Chondrocyte (in vitro differentiated cells): ENCODE data around the gene TMEM63B. TPM values are rescaled to one million over a fixed set of nuclear protein-coding genes. Genes with fewer than 3 reads are reported as not detected.
"Not testable (repeated sequence)": the region's sequence is repeated elsewhere in the genome, so short reads cannot be mapped to it uniquely, and the experiment has no call there.

ENCODE experiments used
- DNase-seq: peaks from one replicate; pipeline ENCODE4 v3.0.0; 2021; ENCODE audit warnings: mixed read lengths, low spot score
- H3K27ac Mint-ChIP-seq: one replicate; pipeline ENCODE4 v1.8.0; 2021; ENCODE audit warnings: mild to moderate bottlenecking, moderate library complexity, mixed read lengths; ENCODE audit not compliant: unreplicated experiment
- H3K27me3 Mint-ChIP-seq: 2 replicates; pipeline ENCODE4 v1.8.0; 2021; ENCODE audit warnings: low read depth, mixed read lengths
- H3K36me3 Mint-ChIP-seq: 2 replicates; pipeline ENCODE4 v1.8.0; 2021; ENCODE audit warnings: low read depth, mixed read lengths
- H3K4me1 Mint-ChIP-seq: 2 replicates; pipeline ENCODE4 v1.8.0; 2021; ENCODE audit warnings: low read depth, mild to moderate bottlenecking, mixed read lengths
- H3K4me3 Mint-ChIP-seq: one replicate; pipeline ENCODE4 v1.8.0; 2021; ENCODE audit warnings: mild to moderate bottlenecking, moderate library complexity, mixed read lengths; ENCODE audit not compliant: unreplicated experiment
- H3K9me3 Mint-ChIP-seq: 2 replicates; pipeline ENCODE4 v1.8.0; 2021; ENCODE audit warnings: low read depth, mixed read lengths
- total RNA-seq: library from RNA; stranded (reverse); gene quantifications from 3 replicates; pipeline ENCODE4 v1.2.1, GENCODE V29; 2021
- TF ChIP-seq, protein P1 (sequence below): fragments of 200-600 bp; sonication (generic); IDR thresholded peaks from 2 replicates; pipeline ENCODE4 v1.5.0; 2021; ENCODE audit warnings: antibody characterized with exemption, mild to moderate bottlenecking, moderate library complexity

The TMEM63B gene
- total RNA-seq, 1 donor from 2014 or later = 40.7 TPM

DNA sequence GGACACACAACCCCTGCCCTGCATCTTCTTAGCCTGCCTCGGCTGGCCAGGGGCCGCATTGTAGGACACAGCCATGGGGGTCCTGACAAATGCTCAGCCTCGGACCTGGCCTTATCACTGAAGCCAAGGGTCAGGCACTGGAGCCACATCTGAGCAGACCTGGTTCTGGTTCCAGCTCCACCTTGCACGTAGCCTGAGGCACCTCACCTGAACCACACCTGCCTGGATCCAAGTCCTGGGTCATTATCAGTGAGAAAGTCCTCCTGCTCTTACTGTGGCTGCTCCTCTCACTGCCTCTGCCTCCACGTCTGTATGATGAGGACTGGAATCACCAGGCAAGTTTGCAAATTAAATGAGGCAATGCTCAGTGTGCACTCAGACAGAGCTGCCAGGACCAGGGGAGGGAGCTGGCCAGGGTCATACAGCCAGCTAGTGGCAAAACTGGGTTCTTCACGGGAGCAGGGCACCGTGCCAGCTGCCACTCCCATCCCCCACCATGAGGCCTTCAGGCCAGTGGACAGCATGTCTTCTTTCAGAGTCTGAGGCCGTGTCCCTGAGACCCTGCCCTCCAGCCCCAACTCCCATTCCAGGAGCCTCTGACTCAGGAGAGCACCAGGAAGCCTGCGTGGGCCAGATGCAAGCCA lies 40.3 kb upstream of the TMEM63B start:
- H3K4me1 Mint-ChIP-seq = peaks cover 4% of the 10 kb centered on the region
- H3K36me3 Mint-ChIP-seq = peaks cover 2% of the 10 kb centered on the region
- no peak overlapping the region for H3K4me3 Mint-ChIP-seq
- DNase-seq = no peak
- no peaks in the 10 kb centered on the region for H3K9me3 Mint-ChIP-seq
- H3K27ac Mint-ChIP-seq = no peak overlapping the region
- H3K27me3 Mint-ChIP-seq = no peaks in the 10 kb centered on the region
- TF ChIP-seq, protein P1, sequence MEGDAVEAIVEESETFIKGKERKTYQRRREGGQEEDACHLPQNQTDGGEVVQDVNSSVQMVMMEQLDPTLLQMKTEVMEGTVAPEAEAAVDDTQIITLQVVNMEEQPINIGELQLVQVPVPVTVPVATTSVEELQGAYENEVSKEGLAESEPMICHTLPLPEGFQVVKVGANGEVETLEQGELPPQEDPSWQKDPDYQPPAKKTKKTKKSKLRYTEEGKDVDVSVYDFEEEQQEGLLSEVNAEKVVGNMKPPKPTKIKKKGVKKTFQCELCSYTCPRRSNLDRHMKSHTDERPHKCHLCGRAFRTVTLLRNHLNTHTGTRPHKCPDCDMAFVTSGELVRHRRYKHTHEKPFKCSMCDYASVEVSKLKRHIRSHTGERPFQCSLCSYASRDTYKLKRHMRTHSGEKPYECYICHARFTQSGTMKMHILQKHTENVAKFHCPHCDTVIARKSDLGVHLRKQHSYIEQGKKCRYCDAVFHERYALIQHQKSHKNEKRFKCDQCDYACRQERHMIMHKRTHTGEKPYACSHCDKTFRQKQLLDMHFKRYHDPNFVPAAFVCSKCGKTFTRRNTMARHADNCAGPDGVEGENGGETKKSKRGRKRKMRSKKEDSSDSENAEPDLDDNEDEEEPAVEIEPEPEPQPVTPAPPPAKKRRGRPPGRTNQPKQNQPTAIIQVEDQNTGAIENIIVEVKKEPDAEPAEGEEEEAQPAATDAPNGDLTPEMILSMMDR = no peak

DNA sequence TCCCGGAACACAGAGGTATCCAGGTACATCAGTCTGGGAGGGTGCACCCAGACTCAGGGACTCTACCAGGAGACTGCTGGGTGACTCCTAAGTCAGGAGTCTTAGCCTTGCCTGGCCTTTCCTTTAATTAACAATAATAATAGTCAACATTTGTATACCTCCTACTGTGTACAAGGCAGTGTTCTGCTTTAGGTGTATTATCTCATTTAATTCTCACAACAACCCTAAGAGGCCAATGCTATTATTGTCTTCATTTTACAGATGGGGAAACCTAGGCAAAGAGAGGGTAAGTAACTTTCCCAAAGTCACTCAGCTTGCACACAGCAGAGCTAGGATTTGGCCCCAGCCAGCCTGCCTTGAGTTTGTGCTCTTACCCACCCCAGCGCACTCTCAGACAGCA lies 39.7 kb upstream of the TMEM63B start:
- DNase-seq = no peak
- Mint-ChIP-seq H3K9me3 (no peaks in the 10 kb centered on the region), H3K36me3 (peaks cover 2% of the 10 kb centered on the region), H3K4me3 (no peak overlapping the region), H3K27ac (no peak overlapping the region), H3K4me1 (peaks cover 4% of the 10 kb centered on the region), H3K27me3 (no peaks in the 10 kb centered on the region)
- TF ChIP-seq, protein P1 = no peak

DNA sequence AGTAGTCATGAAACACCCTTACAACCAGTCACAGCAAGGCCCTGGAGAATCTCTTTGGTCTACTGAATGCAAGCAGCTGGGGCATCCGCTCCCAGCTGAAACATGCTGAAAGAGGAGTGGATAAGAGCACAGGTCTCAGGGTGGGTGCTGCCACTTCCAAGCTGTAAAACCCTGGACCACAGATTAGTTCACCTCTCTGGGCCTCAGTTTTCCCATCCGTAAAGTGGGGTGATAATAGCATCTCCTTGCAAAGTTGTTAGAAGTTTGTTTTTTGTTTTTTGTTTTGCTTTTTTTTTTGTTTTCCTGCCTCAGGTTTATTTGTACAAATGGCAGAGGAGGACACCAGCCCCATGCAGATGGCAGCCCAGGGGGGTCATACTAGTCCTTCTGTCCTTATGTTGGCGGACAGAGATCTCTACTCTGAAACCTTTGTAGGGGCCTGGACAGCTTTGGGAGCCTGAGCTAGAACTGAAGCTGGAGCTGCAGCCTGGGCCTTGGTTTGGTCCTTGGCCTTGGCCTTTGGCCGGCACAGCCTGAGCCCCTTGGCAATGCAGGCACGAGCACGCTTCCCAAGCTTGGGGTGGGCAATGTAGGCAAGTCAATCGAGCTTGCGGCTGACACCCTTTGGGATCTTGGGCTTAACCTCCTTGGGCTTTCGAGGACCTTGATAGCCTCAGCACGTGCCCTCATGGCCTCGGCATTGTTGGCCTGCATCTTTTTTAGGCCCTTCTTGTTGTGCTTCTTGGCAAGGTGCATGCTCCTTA lies 38.3 kb upstream of the TMEM63B start:
- Mint-ChIP-seq H3K4me3 (no peak overlapping the region), H3K4me1 (peaks cover 4% of the 10 kb centered on the region), H3K27ac (no peak overlapping the region), H3K27me3 (no peaks in the 10 kb centered on the region), H3K36me3 (peaks cover 2% of the 10 kb centered on the region), H3K9me3 (no peaks in the 10 kb centered on the region)
- DNase-seq = peak; percentile 61
- TF ChIP-seq, protein P1 = no peak

DNA sequence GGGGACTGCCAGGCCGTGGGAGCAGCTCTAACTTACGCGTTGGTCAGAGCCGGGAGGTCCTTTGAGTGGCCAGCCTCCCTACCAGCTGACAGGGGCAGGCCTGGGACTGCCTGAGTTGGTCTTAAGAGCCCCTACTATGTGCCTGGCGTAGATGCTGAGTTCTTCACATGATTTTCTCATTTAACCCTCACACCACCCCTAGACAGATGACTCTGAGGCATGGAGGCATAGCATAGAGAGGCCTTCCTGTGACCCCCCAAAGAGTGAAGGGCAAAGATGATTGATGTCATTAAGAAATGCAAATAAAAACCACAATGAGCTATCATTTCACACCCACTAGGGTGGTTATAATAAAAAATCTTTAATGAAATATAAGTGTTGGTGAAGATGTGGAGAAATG lies 36.9 kb upstream of the TMEM63B start:
- Mint-ChIP-seq H3K27me3 (no peaks in the 10 kb centered on the region), H3K9me3 (no peaks in the 10 kb centered on the region), H3K27ac (no peak overlapping the region), H3K4me1 (peaks cover 12% of the 10 kb centered on the region), H3K36me3 (peaks cover 4% of the 10 kb centered on the region), H3K4me3 (no peak overlapping the region)
- TF ChIP-seq, protein P1 = no peak
- DNase-seq = peak; percentile 61

DNA sequence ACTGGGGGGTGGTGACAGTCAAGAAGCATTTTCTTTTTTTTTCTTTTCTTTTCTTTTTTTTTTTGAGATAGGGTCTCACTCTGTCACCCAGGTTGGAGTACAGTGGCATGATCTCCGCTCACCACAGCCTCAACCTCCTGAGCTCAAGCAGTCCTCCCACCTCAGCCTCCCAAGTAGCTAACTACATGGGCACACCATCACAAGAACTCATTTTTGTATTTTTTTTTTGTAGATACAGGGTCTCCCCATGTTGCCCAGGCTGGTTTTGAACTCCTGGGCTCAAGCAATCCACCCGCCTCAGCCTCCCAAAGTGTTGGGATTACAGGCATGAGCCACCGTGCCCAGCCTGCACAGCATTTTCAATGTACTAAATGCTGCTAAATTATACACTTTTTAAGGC lies 36.0 kb upstream of the TMEM63B start:
- H3K36me3 Mint-ChIP-seq, H3K9me3 Mint-ChIP-seq, H3K4me3 Mint-ChIP-seq, H3K27me3 Mint-ChIP-seq, H3K27ac Mint-ChIP-seq: not testable (repeated sequence)
- peaks cover 12% of the 10 kb centered on the region for H3K4me1 Mint-ChIP-seq
- DNase-seq = peak; percentile 22
